ENCODE data around the gene TMEM8B. TPM values are rescaled to one million over a fixed set of nuclear protein-coding genes. Genes with fewer than 3 reads are reported as not detected.

Gene TMEM8B
- total RNA-seq, 1 donor from 2014 or later, result 4.8 TPM

- no peaks in the 10 kb centered on the region for H3K79me2 ChIP-seq (ENCODE audit: low read depth)
- H3K9ac ChIP-seq, result no peak overlapping the region
- no peak overlapping the region for H3K4me2 ChIP-seq
- H2AFZ ChIP-seq (replicated peaks), result no peak overlapping the region
- H3K9me3 Mint-ChIP-seq, result no peaks in the 10 kb centered on the region
- DNase-seq (ENCODE audit: low spot score), result no peak
- H3K4me3 Mint-ChIP-seq, result no peak overlapping the region
- H3K36me3 Mint-ChIP-seq, result peaks cover 9% of the 10 kb centered on the region
- H3F3A ChIP-seq (ENCODE audit: low read depth), result no peaks in the 10 kb centered on the region
- H3K27me3 Mint-ChIP-seq (ENCODE audit: insufficient read depth, low read depth), result peaks cover 4% of the 10 kb centered on the region
- no peaks in the 10 kb centered on the region for H3K4me1 Mint-ChIP-seq
- H3K4me3 ChIP-seq, result no peak overlapping the region
- H3K27me3 ChIP-seq, result no peaks in the 10 kb centered on the region
- no peak overlapping the region for H3K27ac Mint-ChIP-seq
- TF ChIP-seq EZH2phosphoT487 (IDR thresholded peaks at IDR 0.05), result no peak
- TF ChIP-seq CTCF (IDR thresholded peaks at IDR 0.05), result no peak
- no peaks in the 10 kb centered on the region for H3K4me1 ChIP-seq
- no peaks in the 10 kb centered on the region for H4K20me1 ChIP-seq (ENCODE audit: low read depth)
- no peak overlapping the region for H3K27ac ChIP-seq
- H3K9me3 ChIP-seq (ENCODE audit: low read depth), result no peaks in the 10 kb centered on the region
- no peaks in the 10 kb centered on the region for H3K36me3 ChIP-seq
Measured at GRCh38 chr9:35806101-35806500, 22.9 kb upstream of the TMEM8B start.

GRCh38 chr9:35808433-35808832, 20.6 kb upstream of the TMEM8B start:
- H3K9ac ChIP-seq, result no peak overlapping the region
- peaks cover 4% of the 10 kb centered on the region for H3K27me3 Mint-ChIP-seq (ENCODE audit: insufficient read depth, low read depth)
- peaks cover 18% of the 10 kb centered on the region for H3K4me1 Mint-ChIP-seq
- no peaks in the 10 kb centered on the region for H4K20me1 ChIP-seq (ENCODE audit: low read depth)
- H3K9me3 ChIP-seq (ENCODE audit: low read depth), result no peaks in the 10 kb centered on the region
- H3K36me3 ChIP-seq, result no peaks in the 10 kb centered on the region
- H3K4me3 ChIP-seq, result no peak overlapping the region
- H2AFZ ChIP-seq (replicated peaks), result no peak overlapping the region
- no peaks in the 10 kb centered on the region for H3K9me3 Mint-ChIP-seq
- peaks cover 6% of the 10 kb centered on the region for H3K36me3 Mint-ChIP-seq
- H3K27me3 ChIP-seq, result no peaks in the 10 kb centered on the region
- H3K27ac ChIP-seq, result no peak overlapping the region
- no peak for DNase-seq (ENCODE audit: low spot score)
- H3K4me1 ChIP-seq, result peaks cover 8% of the 10 kb centered on the region
- TF ChIP-seq EZH2phosphoT487 (IDR thresholded peaks at IDR 0.05) (no peak), EZH2 (IDR thresholded peaks at IDR 0.05) (no peak)
- H3F3A ChIP-seq (ENCODE audit: low read depth), result peaks cover 3% of the 10 kb centered on the region
- no peak overlapping the region for H3K4me2 ChIP-seq
- H3K79me2 ChIP-seq (ENCODE audit: low read depth), result no peaks in the 10 kb centered on the region
- no peak overlapping the region for H3K4me3 Mint-ChIP-seq
- H3K27ac Mint-ChIP-seq, result no peak overlapping the region

GRCh38 chr9:35810122-35810521, 18.9 kb upstream of the TMEM8B start:
- peaks cover 29% of the 10 kb centered on the region for H3K4me1 Mint-ChIP-seq
- Histone ChIP-seq H3K4me1 (peaks cover 16% of the 10 kb centered on the region), H3F3A (ENCODE audit: low read depth) (peaks cover 20% of the 10 kb centered on the region), H3K9ac (no peak overlapping the region), H3K4me3 (no peak overlapping the region), H3K27ac (no peak overlapping the region), H3K36me3 (no peaks in the 10 kb centered on the region), H3K79me2 (ENCODE audit: low read depth) (peaks cover 3% of the 10 kb centered on the region), H3K4me2 (no peak overlapping the region), H2AFZ (replicated peaks) (no peak overlapping the region), H3K27me3 (no peaks in the 10 kb centered on the region), H3K9me3 (ENCODE audit: low read depth) (no peaks in the 10 kb centered on the region), H4K20me1 (ENCODE audit: low read depth) (no peaks in the 10 kb centered on the region)
- peaks cover 4% of the 10 kb centered on the region for H3K27me3 Mint-ChIP-seq (ENCODE audit: insufficient read depth, low read depth)
- H3K9me3 Mint-ChIP-seq, result no peaks in the 10 kb centered on the region
- H3K27ac Mint-ChIP-seq, result no peak overlapping the region
- H3K4me3 Mint-ChIP-seq, result no peak overlapping the region
- TF ChIP-seq CTCF (IDR thresholded peaks at IDR 0.05) (no peak), EZH2 (IDR thresholded peaks at IDR 0.05) (no peak), EZH2phosphoT487 (IDR thresholded peaks at IDR 0.05) (no peak)
- DNase-seq (ENCODE audit: low spot score), result no peak
- H3K36me3 Mint-ChIP-seq, result peaks cover 5% of the 10 kb centered on the region

GRCh38 chr9:35811381-35812024, 17.5 kb upstream of the TMEM8B start:
- TF ChIP-seq EZH2 (IDR thresholded peaks at IDR 0.05) (no peak), EZH2phosphoT487 (IDR thresholded peaks at IDR 0.05) (no peak), CTCF (IDR thresholded peaks at IDR 0.05) (no peak)
- no peaks in the 10 kb centered on the region for H4K20me1 ChIP-seq (ENCODE audit: low read depth)
- peak overlapping the region; percentile 88 for H3K4me3 Mint-ChIP-seq
- peaks cover 29% of the 10 kb centered on the region for H3F3A ChIP-seq (ENCODE audit: low read depth)
- H3K9me3 Mint-ChIP-seq, result no peaks in the 10 kb centered on the region
- peaks cover 3% of the 10 kb centered on the region for H3K27me3 Mint-ChIP-seq (ENCODE audit: insufficient read depth, low read depth)
- peak overlapping the region; percentile 87 for H3K27ac Mint-ChIP-seq
- no peaks in the 10 kb centered on the region for H3K27me3 ChIP-seq
- peaks cover 4% of the 10 kb centered on the region for H3K36me3 Mint-ChIP-seq
- H3K79me2 ChIP-seq (ENCODE audit: low read depth), result peaks cover 3% of the 10 kb centered on the region
- H3K4me1 Mint-ChIP-seq, result peaks cover 35% of the 10 kb centered on the region
- H3K9me3 ChIP-seq (ENCODE audit: low read depth), result no peaks in the 10 kb centered on the region
- H2AFZ ChIP-seq (replicated peaks), result peak overlapping the region; percentile 78
- H3K4me2 ChIP-seq, result peak overlapping the region; percentile 65
- H3K36me3 ChIP-seq, result no peaks in the 10 kb centered on the region
- H3K9ac ChIP-seq, result no peak overlapping the region
- no peak for DNase-seq (ENCODE audit: low spot score)
- H3K4me1 ChIP-seq, result peaks cover 16% of the 10 kb centered on the region
- H3K27ac ChIP-seq, result no peak overlapping the region
- H3K4me3 ChIP-seq, result peak overlapping the region; percentile 47
